ENCODE measurements around the gene SPRR1B.
"Not testable (repeated sequence)": the region's sequence is repeated elsewhere in the genome, so short reads cannot be mapped to it uniquely, and the experiment has no call there.

SPRR1B gene
- 0 reads per million in 4 donors for total RNA-seq

GRCh38 chr1:153030895-153031294 is at the start of gene SPRR1B:
SPRR1B (plus strand) TSS chr1:153031203; CDS start chr1:153032346, 1,143 bp downstream.
- no peak for DNase-seq

DNA sequence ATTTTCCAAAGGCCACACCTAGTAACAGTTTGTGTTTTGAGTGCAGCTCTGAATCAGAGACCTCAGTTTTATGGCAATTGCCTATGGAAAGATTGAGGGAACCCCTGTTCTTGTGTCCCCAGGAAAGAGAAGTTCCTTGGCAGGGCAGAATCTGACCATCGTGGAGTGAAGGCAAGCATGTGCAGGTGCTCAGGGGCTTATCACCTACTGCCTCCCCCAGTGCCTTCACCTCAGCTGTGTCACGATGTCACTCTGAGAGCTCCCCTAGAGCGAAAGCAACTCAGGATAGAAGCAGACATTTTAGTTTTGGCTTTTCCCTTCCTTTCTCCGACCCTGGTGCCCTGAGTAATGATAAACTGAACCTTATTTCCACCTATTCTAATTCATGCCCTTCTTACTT is 48.9 kb upstream of the SPRR1B start:
- DNase-seq, result no peak

- DNase-seq, result no peak
Measured at GRCh38 chr1:152983234-152983633, 47.8 kb upstream of the SPRR1B start.

GRCh38 chr1:152983743-152984142 is 47.3 kb upstream of the SPRR1B start, which contains the start of gene SPRR1A:
SPRR1A (plus strand) TSS chr1:152984081; CDS start chr1:152985231, 1,150 bp downstream.
- no peak for DNase-seq

DNA sequence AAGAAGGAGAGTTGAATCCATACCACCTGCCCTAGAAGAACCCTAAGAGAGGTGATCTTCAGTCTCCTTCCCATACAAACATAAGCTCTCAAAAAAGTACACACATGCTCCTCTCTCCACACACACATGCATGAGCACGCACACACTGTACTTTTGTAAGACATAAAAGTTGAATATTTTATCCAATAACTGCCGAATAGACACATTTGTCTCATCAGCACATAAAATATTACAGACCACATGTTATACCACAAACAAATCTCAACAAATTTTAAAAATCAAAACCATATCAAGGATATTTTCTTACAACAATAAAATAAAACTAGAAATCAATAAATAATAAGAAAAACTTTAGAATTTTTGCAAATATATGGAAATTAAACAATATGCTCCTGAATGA is 44.4 kb upstream of the SPRR1B start:
- no peak for DNase-seq

GRCh38 chr1:152993186-152993585 is 37.8 kb upstream of the SPRR1B start:
- DNase-seq, result no peak

DNA sequence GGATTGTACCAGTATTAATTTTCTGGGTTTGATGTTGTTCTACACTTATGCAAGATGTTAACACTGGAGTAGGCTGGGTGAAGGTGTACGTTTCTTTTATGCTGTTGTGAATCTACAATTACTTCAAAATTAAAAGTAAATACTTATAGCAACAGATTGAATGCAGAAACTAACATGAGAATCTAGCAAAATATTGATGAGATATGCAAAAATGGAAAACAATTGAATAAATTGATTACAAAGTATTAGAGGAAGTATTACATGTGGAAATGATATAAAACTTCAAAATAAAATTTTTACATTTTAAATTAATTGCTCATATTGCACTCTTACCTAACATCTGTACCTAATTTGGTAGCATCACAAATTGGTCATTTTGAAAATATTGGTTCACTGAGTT is 35.2 kb upstream of the SPRR1B start:
- no peak for DNase-seq

- DNase-seq, result no peak
Measured at GRCh38 chr1:152996633-152997400, 34.2 kb upstream of the SPRR1B start.

DNA sequence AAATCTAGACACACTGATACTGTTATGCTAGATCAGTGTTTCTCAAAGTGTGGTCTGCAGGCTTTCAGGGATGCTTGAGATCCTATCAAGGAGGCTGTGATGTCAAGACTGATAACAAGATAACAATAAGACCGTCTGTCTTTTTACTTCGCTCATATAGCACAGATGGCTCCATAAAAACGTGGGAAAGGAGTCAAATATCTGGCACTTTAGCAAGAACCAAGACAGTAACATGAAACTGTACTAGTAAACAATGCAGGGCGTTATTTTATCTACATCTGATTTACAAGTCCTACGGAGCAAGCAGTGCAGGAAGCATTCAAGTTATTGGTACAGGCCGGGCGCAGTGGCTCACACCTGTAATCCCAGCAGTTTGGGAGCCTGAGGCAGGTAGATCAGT is 33.1 kb upstream of the SPRR1B start:
- DNase-seq, result no peak

GRCh38 chr1:152998476-152998875 is 32.5 kb upstream of the SPRR1B start:
- no peak for DNase-seq

- no peak for DNase-seq
Measured at GRCh38 chr1:152999818-153000217, 31.2 kb upstream of the SPRR1B start.

DNA sequence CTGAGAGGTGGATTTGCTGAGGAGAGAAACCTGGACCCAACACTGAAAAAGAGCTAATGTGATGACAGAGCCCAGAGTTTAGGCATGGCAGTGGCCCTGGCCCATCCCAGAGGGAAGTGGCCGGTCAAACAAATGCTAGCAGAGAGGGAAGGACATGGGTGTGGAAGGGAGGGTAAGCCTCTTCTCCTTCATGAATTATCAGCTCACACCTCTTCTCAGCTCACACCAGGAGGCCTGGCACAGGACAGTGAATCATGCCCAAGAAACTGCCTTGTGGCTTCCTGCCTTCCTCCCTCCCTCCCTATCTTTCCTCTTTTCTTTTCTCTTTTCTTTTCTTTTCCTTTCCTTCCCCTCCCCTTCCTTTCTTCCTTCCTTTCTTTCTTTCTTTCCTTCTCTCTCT is 30.7 kb upstream of the SPRR1B start:
- DNase-seq, result no peak

GRCh38 chr1:153001382-153001781 is 29.6 kb upstream of the SPRR1B start, which contains the start of gene SPRR3:
SPRR3 (plus strand) TSS chr1:153001749; CDS start chr1:153003021, 1,272 bp downstream.
- no peak for DNase-seq

GRCh38 chr1:153011235-153011758 is 19.7 kb upstream of the SPRR1B start:
- DNase-seq, result not testable (repeated sequence)

GRCh38 chr1:153021829-153022228 is 9.2 kb upstream of the SPRR1B start:
- not testable (repeated sequence) for DNase-seq

- not testable (repeated sequence) for DNase-seq
Measured at GRCh38 chr1:153022340-153022739, 8.7 kb upstream of the SPRR1B start.

- no peak for DNase-seq
Measured at GRCh38 chr1:153023109-153023508, 7.9 kb upstream of the SPRR1B start.

DNA sequence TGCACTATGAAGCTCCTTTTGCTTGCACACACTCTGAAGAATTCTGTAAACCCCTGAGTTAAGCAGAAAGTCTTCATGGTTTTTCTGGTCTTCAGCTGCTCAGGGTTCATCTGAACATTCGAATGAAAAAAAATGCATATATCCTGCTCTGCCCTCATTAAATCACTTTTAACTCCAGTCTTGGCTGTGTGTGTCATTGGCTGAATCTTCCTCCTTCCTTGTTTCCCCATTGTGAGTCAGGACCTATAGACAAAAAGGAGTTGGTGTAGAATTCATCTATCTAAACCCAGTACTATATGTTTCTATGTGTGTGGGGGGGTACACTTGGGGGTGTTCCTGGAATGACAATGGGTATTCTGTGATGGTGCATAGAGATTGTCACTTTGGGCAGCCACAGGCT is 6.6 kb upstream of the SPRR1B start:
- no peak for DNase-seq

DNA sequence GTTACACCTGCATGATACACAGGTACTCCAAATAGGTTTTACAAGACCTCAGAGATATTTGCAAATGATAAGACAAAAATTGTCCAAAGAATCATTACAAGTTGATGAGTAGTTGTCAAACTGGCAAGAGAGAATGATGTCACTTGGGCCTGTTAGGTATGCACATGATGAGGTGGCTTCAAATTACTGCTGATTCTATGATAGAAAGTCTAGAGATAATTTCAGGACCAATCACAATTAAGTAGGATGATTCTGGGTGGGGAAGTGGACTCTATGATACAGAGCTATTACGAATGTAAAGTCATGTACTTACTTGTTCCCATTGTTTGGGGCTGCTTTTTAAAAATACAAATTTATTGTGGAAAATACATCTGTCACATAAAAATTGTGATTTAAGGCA is 5.2 kb upstream of the SPRR1B start:
- no peak for DNase-seq

DNA sequence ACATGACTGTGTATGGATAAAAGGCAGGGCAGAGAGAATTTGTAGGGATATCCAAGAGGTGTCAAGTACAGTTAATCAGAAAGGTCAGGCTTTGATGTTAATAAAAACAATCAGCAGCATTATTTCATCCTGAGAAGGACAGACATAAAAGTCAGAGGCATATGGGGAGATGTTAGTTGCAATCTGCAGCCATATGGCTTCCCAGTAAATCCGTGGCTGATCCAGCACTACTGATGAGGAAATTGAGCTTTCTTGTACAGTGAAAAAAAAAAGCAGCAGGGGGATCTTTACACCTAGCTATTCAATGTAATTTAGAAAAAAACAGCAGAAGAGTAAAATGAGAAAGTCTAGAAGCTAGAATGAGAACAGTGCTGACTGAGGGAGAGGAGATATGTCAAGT is 2.2 kb upstream of the SPRR1B start:
- DNase-seq, result no peak

GRCh38 chr1:153032073-153032472 is 1.1 kb downstream of the SPRR1B start:
- no peak for DNase-seq

- DNase-seq, result no peak
Measured at GRCh38 chr1:153032677-153033308, 1.8 kb downstream of the SPRR1B start.

DNA sequence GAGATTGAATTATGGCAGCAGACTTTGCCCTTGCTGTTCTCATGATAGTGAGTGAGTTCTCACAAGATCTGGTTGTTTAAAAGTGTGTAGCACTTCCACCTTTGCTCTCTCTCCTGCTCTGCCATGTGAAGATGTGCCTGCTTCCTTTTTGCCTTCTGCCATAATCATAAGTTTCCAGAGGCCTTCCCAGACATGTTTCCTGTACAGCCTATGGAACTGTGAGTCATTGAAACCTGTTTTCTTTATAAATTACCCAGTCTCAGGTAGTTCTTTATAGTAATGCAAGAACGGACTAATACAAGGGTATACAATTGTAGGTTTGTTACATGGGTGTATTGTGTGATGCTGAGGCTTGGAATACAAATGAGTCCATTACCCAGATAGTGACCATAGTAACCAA is 4.2 kb downstream of the SPRR1B start:
- no peak for DNase-seq

Measured in T-helper 1 cell (primary cell).